HepG2 (cell line): ENCODE data around the gene RANGRF. TPM values are rescaled to one million over a fixed set of nuclear protein-coding genes. Genes with fewer than 3 reads are reported as not detected.

Source experiments
- MEIS1 ChIP-seq: sonication (generic); formaldehyde crosslinking; IDR thresholded peaks from 2 replicates; pipeline ENCODE4 v1.9.0; 2021; ENCODE audit warnings: mild to moderate bottlenecking, missing genetic modification reagents, moderate library complexity, borderline replicate concordance
- ZBTB3 ChIP-seq: sonication (generic); formaldehyde crosslinking; IDR thresholded peaks from 2 replicates; pipeline ENCODE4 v1.4.0; 2020; ENCODE audit warnings: low read depth, mild to moderate bottlenecking, moderate library complexity, missing genetic modification reagents, borderline replicate concordance
- ZNF382 ChIP-seq: sonication (generic); formaldehyde crosslinking; IDR thresholded peaks from 2 replicates; pipeline ENCODE4 v1.5.0; 2020; ENCODE audit warnings: missing genetic modification reagents, mild to moderate bottlenecking, borderline replicate concordance
- polyA plus RNA-seq, 8 experiments: library from polyadenylated mRNA; depleted of rRNA in 3 of 8; stranded (reverse) in 7 of 8; unstranded in 1 of 8; fragments of >200 nt; fragmentation: Illumina TruSeq in 4 of 8; extraction: Trizol in 4 of 8; gene quantifications; 2 replicates each; pipeline versions ENCODE4 v1.2.1 to v1.2.3, GENCODE V29; 2011 to 2016; ENCODE audit warnings: low read depth in 4 of 8, missing spikeins in 1 of 8, mixed read lengths in 1 of 8; ENCODE audit not compliant: insufficient read depth in 1 of 8
- total RNA-seq, 5 experiments: library from RNA; depleted of rRNA; stranded (reverse); fragments of >200 nt; fragmentation: Illumina TruSeq; extraction: Trizol; gene quantifications; 2 replicates each; pipeline ENCODE4 v1.2.3, GENCODE V29; 2016; ENCODE audit warnings: low read depth in 1 of 5
- TF ChIP-seq, protein P1 (sequence below): sonication (generic); formaldehyde crosslinking; IDR thresholded peaks from 2 replicates; pipeline ENCODE4 v1.4.0; 2020; ENCODE audit warnings: missing genetic modification reagents
- TF ChIP-seq, protein P2 (sequence below): sonication (generic); formaldehyde crosslinking; IDR thresholded peaks from 2 replicates; pipeline ENCODE4 v1.5.1; 2020; ENCODE audit warnings: missing genetic modification reagents, mild to moderate bottlenecking, borderline replicate concordance
- TF ChIP-seq, protein P3 (sequence below): sonication (generic); formaldehyde crosslinking; conservative IDR thresholded peaks from 2 replicates; pipeline ENCODE4 v1.4.0; 2020; ENCODE audit warnings: missing genetic modification reagents

Gene RANGRF
- total and polyA plus RNA-seq, 2 of the 13 experiments (the other 11 are each of a cell fraction or from before 2014, with no cell fraction given), result 18.6 to 40.7 TPM

DNA sequence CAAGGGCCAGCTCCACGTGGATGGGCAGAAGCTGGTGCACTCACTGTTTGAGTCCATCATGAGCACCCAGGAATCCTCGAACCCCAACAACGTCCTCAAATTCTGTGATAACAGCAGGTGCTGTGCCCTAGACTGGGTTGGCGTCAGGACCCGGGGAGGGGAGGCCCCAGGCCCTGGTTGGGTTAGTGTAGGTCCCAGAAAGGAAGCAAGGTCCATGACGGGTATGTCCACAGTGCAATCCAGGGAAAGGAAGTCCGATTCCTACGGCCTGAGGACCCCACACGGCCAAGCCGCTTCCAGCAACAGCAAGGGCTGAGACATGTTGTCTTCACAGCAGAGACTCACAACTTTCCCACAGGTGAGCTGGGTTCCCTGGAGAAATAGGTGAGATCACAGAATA, 32.2 kb upstream of the RANGRF start (continued):
- TF ChIP-seq ZBTB3 (CRISPR knock-in tag) (no peak), ZNF382 (CRISPR knock-in tag) (no peak), MEIS1 (CRISPR knock-in tag) (no peak)
- TF ChIP-seq, protein P1, sequence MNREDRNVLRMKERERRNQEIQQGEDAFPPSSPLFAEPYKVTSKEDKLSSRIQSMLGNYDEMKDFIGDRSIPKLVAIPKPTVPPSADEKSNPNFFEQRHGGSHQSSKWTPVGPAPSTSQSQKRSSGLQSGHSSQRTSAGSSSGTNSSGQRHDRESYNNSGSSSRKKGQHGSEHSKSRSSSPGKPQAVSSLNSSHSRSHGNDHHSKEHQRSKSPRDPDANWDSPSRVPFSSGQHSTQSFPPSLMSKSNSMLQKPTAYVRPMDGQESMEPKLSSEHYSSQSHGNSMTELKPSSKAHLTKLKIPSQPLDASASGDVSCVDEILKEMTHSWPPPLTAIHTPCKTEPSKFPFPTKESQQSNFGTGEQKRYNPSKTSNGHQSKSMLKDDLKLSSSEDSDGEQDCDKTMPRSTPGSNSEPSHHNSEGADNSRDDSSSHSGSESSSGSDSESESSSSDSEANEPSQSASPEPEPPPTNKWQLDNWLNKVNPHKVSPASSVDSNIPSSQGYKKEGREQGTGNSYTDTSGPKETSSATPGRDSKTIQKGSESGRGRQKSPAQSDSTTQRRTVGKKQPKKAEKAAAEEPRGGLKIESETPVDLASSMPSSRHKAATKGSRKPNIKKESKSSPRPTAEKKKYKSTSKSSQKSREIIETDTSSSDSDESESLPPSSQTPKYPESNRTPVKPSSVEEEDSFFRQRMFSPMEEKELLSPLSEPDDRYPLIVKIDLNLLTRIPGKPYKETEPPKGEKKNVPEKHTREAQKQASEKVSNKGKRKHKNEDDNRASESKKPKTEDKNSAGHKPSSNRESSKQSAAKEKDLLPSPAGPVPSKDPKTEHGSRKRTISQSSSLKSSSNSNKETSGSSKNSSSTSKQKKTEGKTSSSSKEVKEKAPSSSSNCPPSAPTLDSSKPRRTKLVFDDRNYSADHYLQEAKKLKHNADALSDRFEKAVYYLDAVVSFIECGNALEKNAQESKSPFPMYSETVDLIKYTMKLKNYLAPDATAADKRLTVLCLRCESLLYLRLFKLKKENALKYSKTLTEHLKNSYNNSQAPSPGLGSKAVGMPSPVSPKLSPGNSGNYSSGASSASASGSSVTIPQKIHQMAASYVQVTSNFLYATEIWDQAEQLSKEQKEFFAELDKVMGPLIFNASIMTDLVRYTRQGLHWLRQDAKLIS, result no peak
- TF ChIP-seq, protein P2, sequence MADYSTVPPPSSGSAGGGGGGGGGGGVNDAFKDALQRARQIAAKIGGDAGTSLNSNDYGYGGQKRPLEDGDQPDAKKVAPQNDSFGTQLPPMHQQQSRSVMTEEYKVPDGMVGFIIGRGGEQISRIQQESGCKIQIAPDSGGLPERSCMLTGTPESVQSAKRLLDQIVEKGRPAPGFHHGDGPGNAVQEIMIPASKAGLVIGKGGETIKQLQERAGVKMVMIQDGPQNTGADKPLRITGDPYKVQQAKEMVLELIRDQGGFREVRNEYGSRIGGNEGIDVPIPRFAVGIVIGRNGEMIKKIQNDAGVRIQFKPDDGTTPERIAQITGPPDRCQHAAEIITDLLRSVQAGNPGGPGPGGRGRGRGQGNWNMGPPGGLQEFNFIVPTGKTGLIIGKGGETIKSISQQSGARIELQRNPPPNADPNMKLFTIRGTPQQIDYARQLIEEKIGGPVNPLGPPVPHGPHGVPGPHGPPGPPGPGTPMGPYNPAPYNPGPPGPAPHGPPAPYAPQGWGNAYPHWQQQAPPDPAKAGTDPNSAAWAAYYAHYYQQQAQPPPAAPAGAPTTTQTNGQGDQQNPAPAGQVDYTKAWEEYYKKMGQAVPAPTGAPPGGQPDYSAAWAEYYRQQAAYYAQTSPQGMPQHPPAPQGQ (CRISPR knock-in tag), result no peak
- TF ChIP-seq, protein P3, sequence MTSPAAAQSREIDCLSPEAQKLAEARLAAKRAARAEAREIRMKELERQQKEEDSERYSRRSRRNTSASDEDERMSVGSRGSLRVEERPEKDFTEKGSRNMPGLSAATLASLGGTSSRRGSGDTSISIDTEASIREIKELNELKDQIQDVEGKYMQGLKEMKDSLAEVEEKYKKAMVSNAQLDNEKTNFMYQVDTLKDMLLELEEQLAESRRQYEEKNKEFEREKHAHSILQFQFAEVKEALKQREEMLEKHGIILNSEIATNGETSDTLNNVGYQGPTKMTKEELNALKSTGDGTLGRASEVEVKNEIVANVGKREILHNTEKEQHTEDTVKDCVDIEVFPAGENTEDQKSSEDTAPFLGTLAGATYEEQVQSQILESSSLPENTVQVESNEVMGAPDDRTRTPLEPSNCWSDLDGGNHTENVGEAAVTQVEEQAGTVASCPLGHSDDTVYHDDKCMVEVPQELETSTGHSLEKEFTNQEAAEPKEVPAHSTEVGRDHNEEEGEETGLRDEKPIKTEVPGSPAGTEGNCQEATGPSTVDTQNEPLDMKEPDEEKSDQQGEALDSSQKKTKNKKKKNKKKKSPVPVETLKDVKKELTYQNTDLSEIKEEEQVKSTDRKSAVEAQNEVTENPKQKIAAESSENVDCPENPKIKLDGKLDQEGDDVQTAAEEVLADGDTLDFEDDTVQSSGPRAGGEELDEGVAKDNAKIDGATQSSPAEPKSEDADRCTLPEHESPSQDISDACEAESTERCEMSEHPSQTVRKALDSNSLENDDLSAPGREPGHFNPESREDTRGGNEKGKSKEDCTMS (CRISPR knock-in tag), result no peak
